A673 (cell line): ENCODE data around the gene GNAZ.

Experiments used
- CTCF ChIP-seq: fragments of 300-800, 200-600 bp; sonication (generic); conservative IDR thresholded peaks from 2 replicates; pipeline ENCODE4 v1.5.1; 2017; ENCODE audit warnings: low read depth, mild to moderate bottlenecking, antibody characterized with exemption, low read length, moderate library complexity, mixed read lengths
- EZH2 ChIP-seq: fragments of 200-600 bp; sonication (generic); IDR thresholded peaks from 2 replicates; pipeline ENCODE4 v1.6.1; 2017; ENCODE audit warnings: borderline replicate concordance, low read depth, mild to moderate bottlenecking, mixed read lengths, antibody characterized with exemption, low read length; ENCODE audit not compliant: poor library complexity, severe bottlenecking

- no peak for TF ChIP-seq CTCF
- no peak for TF ChIP-seq EZH2
Observed at GRCh38 chr22:23154461-23154860, 84.1 kb downstream of the GNAZ start.
